Endometrial microvascular endothelial cells (primary cell): ENCODE data around the gene KCNH1. TPM values are rescaled to one million over a fixed set of nuclear protein-coding genes. Genes with fewer than 3 reads are reported as not detected.

Source experiments
- in situ Hi-C: cut with HindIII; loops from 2 replicates; pipeline ENCODE4 v1.10.0; 2017; ENCODE audit warnings: low sequenced_read_pairs, low pct_unique_long_range_greater_than_20kb; ENCODE audit errors: inconsistent ontology term
- total RNA-seq: library from RNA; depleted of rRNA; stranded (reverse); fragments of >200 nt; gene quantifications from one replicate; pipeline ENCODE4 v1.2.3, GENCODE V29; 2015; ENCODE audit errors: inconsistent ontology term

Gene KCNH1
- total RNA-seq, 1 donor from 2014 or later = not detected

GRCh38 chr1:210905365-210905904, 228.5 kb downstream of the KCNH1 start:
- in situ Hi-C loops = no loop called here

- in situ Hi-C loops = no loop called here
These were observed 231.8 kb downstream of the KCNH1 start for GRCh38 chr1:210901981-210902770.

DNA sequence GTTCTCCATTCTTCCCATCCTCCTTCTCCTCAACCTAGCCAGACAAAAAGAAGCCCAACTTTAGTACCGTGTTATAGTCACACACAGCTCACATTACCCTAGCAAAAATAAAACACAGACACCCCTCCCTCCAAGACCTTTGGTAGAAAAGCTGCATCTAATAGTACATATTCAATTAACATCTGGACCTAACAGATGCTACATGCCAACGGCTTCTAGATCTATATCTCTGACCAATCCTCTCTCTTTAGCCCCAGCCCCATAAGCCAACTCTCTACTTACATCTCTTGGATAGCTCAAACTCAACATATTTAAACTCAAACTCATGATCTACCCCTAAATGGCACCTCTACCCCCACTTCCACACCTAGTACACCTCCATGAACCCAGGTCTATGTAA, 233.1 kb downstream of the KCNH1 start:
- in situ Hi-C loops = no loop called here

GRCh38 chr1:210900079-210900478, 233.9 kb downstream of the KCNH1 start:
- in situ Hi-C loops = no loop called here

- in situ Hi-C loops = no loop called here
These were observed 234.3 kb downstream of the KCNH1 start for GRCh38 chr1:210899676-210900075.

- in situ Hi-C loops = no loop called here
These were observed 235.5 kb downstream of the KCNH1 start for GRCh38 chr1:210898473-210898872.

DNA sequence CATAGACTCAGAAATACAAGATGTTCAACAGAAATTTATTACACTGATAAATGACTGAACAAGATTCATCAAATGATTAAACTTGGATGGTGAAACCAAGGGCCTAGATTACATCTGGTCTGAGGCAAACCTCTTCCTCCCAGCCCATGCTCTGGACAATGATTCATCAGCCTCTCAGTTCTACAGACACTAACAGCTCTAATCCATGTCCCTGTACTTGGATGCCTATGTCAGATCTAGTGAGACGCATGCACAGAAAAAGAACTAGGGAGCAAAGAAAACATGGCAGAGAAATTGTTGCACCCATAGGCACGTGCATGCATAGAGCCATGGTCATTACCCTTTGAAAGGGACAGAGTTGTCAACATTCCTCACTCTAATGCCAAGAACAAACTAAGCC, 250.1 kb downstream of the KCNH1 start:
- in situ Hi-C loops = no loop called here

DNA sequence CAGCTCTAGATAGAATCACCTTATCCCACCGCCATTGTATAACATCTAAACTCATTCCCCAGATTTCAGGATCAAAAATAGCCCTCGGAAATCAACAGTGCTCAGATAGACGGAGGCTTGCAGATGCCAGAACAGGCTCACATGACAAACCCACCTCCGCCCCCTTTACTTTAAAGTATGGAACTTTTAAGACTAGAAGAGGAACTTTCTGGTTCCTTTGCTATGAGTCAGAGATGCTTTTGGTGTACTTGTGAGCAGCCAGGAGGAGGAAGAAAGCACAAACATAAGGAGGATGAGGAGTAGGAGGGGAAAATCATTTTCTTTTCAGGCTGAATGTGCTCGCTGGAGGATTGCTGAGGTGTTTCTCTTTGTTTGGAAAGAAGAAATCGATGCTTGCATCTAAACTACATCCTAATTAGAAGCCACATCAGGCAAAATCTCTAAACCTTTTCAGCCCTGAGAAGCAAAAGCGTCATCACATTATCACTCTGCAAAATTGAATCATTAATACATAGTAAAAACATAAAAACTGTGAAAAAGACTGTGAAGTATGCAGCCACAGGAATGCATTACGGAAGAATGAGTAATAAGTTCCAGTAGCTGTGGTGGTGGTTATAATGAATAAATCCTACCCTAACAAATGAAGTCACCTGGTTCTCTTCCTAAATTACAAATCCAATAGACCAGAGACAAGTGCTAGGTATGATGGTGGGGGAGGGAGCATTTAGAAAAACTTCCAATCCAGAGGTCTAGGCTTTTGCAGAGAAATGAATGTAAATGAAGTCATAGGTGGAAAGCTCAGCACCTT, 251.3 kb downstream of the KCNH1 start:
- in situ Hi-C loops = no loop called here

DNA sequence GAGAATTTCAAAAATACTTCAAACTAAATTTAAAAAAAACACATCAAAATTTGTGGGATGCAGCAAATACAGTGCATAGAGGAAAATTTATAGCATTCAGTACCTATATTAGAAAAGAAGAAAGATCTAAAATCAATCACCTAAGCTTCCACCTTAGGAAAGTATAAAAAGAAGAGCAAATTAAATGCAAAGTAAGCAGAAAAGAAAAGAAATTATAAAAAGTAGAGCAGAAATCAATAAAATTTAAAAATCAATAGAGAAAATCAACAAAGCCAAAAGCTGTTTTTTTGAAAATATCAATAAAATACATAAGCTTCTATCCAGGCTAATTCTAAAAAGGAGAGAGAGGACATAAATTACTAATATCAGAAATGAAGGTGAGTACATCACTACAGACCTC, 255.4 kb downstream of the KCNH1 start:
- in situ Hi-C loops = no loop called here

- in situ Hi-C loops = no loop called here
These were observed 257.7 kb downstream of the KCNH1 start for GRCh38 chr1:210876275-210876674.

GRCh38 chr1:210866532-210866931, 267.4 kb downstream of the KCNH1 start:
- in situ Hi-C loops = no loop called here

- in situ Hi-C loops = no loop called here
These were observed 276.2 kb downstream of the KCNH1 start for GRCh38 chr1:210857705-210858104.

- in situ Hi-C loops = no loop called here
These were observed 276.7 kb downstream of the KCNH1 start for GRCh38 chr1:210857146-210857663.

DNA sequence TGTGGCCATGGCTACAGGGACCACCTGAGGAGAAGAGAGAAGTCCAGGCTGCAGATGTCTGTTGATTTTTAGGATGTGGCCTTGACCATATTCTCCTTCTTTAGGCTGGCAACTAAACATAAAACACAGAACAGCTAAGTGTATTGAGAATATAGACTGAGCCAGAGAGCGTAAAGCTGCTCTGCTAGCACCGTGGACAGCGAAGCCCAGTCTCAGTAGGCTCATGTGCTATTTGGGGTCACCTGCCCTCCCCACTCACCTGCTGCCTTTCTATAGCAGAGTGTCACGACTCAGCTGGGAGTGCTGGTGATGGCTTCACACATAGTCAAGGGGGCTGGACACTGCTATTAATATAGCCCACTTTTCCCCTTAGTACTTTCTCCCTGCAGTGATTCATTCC, 278.5 kb downstream of the KCNH1 start:
- in situ Hi-C loops = no loop called here

GRCh38 chr1:210853276-210853675, 280.7 kb downstream of the KCNH1 start:
- in situ Hi-C loops = no loop called here

DNA sequence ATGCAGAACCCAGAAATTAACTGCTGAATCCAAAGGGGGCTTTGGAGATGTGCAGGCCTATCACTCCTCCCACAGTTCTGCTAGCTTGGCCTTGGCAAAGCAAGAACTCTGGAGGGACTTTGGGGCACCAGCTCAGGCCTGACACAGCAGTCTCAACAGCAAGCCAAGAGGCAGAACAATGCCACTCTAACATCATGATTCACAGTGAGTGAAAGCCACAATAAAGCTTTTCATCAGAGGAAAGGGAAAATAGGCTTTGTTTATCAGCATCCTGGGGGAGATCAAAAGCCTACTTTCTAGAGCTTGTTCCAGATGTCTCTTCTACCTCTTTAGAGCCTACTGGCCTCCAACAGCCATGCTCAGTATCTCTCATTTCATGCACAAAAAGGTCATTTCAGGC, 283.4 kb downstream of the KCNH1 start:
- in situ Hi-C loops = no loop called here

GRCh38 chr1:210848474-210848873, 285.5 kb downstream of the KCNH1 start:
- in situ Hi-C loops = no loop called here

DNA sequence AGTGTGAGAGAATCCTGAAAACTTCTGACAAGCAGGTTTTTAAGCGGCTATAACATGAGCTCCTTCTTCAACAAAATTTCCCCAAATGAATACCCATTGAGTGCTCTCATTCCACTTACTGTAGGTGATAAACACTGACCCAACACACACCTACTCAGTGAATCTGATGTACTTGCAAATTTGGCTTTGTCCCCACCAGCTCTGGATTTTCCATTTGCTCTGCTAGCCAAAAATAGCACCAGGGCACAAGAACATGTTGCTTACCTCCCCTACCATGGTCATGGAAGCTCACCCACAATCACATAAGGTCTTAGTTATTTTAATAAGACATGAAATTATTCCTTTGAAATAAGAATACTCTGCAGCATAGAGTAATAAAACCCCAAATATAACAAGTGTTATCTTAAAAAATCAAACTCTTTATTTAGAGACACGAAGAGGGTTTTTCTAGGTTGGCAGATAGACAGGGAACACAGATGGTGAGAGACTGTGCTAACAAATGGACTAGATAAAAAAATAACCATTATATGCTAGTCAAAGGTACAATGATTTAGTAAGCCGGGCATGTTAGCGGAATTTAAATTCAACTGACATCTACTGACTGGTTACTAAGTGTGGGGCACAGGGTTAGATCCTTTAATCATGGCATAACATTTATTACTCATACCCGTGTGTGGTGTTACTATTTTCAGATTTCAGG, 291.9 kb downstream of the KCNH1 start:
- in situ Hi-C loops = no loop called here
